ENCODE measurements around the gene MMRN1. TPM values are rescaled to one million over a fixed set of nuclear protein-coding genes. Genes with fewer than 3 reads are reported as not detected.

MMRN1 gene
- total RNA-seq, 1 experiment from 2014 or later, result not detected

GRCh38 chr4:89939994-89940393 is 45.3 kb downstream of the MMRN1 start:
- ChIA-PET CTCF (no interaction called here), POLR2A (no interaction called here)
- Histone ChIP-seq H3K27me3 (ENCODE audit: control insufficient read depth, insufficient read depth, low read length) (no peaks in the 10 kb centered on the region), H3K4me1 (ENCODE audit: control insufficient read depth, insufficient read depth, low read length) (no peaks in the 10 kb centered on the region), H3K9me3 (ENCODE audit: control insufficient read depth, insufficient read depth, low read depth, low read length) (no peaks in the 10 kb centered on the region), H3K4me3 (ENCODE audit: low read depth in 2 of 2, low read length in 2 of 2) (no peak overlapping the region), H3K27ac (ENCODE audit: low read length) (no peak overlapping the region), H3K36me3 (ENCODE audit: control insufficient read depth, insufficient read depth, low read length) (no peaks in the 10 kb centered on the region)
- ATAC-seq, result no peak
- intact Hi-C loops (cut with micrococcal nuclease; ENCODE audit: unreplicated experiment) (no loop called here), in situ Hi-C loops (cut with HindIII; ENCODE audit: low pct_unique_long_range_greater_than_20kb, low sequenced_read_pairs) (no loop called here)
- TF ChIP-seq SIN3A (IDR thresholded peaks at IDR 0.05; ENCODE audit: borderline replicate concordance, insufficient read depth, low read depth, low read length), result no peak
- TF ChIP-seq TCF7L2 (IDR thresholded peaks at IDR 0.05; ENCODE audit: low read depth, low read length), result no peak
- TF ChIP-seq REST (IDR thresholded peaks at IDR 0.05; ENCODE audit: insufficient read depth in 1 of 2, low read depth in 2 of 2, low read length in 1 of 2), result no peak
- TF ChIP-seq CTCF (IDR thresholded peaks at IDR 0.05), result no peak
- no peak for TF ChIP-seq POLR2AphosphoS5 (IDR thresholded peaks at IDR 0.05; ENCODE audit: low read depth, low read length)
- BruUV-seq (replicated peaks), result no TSS peak
- no peak for DNase-seq (ENCODE audit: low read depth, low spot score)

GRCh38 chr4:89942811-89943210 is 48.2 kb downstream of the MMRN1 start:
- in situ Hi-C loops (cut with HindIII; ENCODE audit: low pct_unique_long_range_greater_than_20kb, low sequenced_read_pairs) (no loop called here), intact Hi-C loops (cut with micrococcal nuclease; ENCODE audit: unreplicated experiment) (no loop called here)
- H3K27ac ChIP-seq (ENCODE audit: low read length), result no peak overlapping the region
- ATAC-seq, result no peak
- TF ChIP-seq CTCF (IDR thresholded peaks at IDR 0.05), result no peak
- no peak for TF ChIP-seq REST (IDR thresholded peaks at IDR 0.05; ENCODE audit: insufficient read depth in 1 of 2, low read depth in 2 of 2, low read length in 1 of 2)
- TF ChIP-seq SIN3A (IDR thresholded peaks at IDR 0.05; ENCODE audit: borderline replicate concordance, insufficient read depth, low read depth, low read length), result no peak
- TF ChIP-seq POLR2AphosphoS5 (IDR thresholded peaks at IDR 0.05; ENCODE audit: low read depth, low read length), result no peak
- TF ChIP-seq TCF7L2 (IDR thresholded peaks at IDR 0.05; ENCODE audit: low read depth, low read length), result no peak
- POLR2A ChIA-PET, result no interaction called here
- no peaks in the 10 kb centered on the region for H3K36me3 ChIP-seq (ENCODE audit: control insufficient read depth, insufficient read depth, low read length)
- no peak for DNase-seq (ENCODE audit: low read depth, low spot score)
- BruUV-seq (replicated peaks), result no TSS peak
- H3K27me3 ChIP-seq (ENCODE audit: control insufficient read depth, insufficient read depth, low read length), result no peaks in the 10 kb centered on the region
- CTCF ChIA-PET, result no interaction called here
- H3K4me1 ChIP-seq (ENCODE audit: control insufficient read depth, insufficient read depth, low read length), result no peaks in the 10 kb centered on the region
- H3K9me3 ChIP-seq (ENCODE audit: control insufficient read depth, insufficient read depth, low read depth, low read length), result no peaks in the 10 kb centered on the region
- H3K4me3 ChIP-seq (ENCODE audit: low read depth in 2 of 2, low read length in 2 of 2), result no peak overlapping the region
